GM12878 (cell line): Measurements from ENCODE around the gene SP2. TPM values are rescaled to one million over a fixed set of nuclear protein-coding genes. Genes with fewer than 3 reads are reported as not detected.

Source experiments
- ATAC-seq: fragments of 200-7000 bp; cut with Tn5 transposase; 3 replicates; pipeline ENCODE4 v1.9.1; 2020; ENCODE audit warnings: mild to moderate bottlenecking, moderate library complexity
- BruUV-seq: library from RNA; stranded (reverse); fragments of 400-500 nt; replicated peaks from 2 replicates; lab custom pipeline; 2021; lab: Mats Ljungman, UMichigan
- CTCF ChIA-PET: fragments of 300-600 bp; sonication (Branson Sonifier 250); formaldehyde crosslinking; extraction: SDS; loops from one replicate; lab custom pipeline; 2021; ENCODE audit warnings: inconsistent platforms; lab: Yijun Ruan, JAX
- POLR2A ChIA-PET: fragments of 350-600 bp; formaldehyde crosslinking; extraction: SDS; loops from one replicate; lab custom pipeline; 2021; ENCODE audit warnings: inconsistent platforms; lab: Charles Lee
- RAD21 ChIA-PET: fragments of 300-600 bp; sonication (Branson Sonifier 250); formaldehyde crosslinking; loops from one replicate; lab custom pipeline; 2023; ENCODE audit warnings: antibody characterized with exemption; ENCODE audit not compliant: unreplicated experiment; lab: Charles Lee
- SMC1A ChIA-PET: fragments of 300-600 bp; sonication (Branson Sonifier 250); formaldehyde crosslinking; loops from one replicate; lab custom pipeline; 2023; ENCODE audit not compliant: unreplicated experiment, uncharacterized antibody; lab: Charles Lee
- DNase-seq: peaks from one replicate; pipeline ENCODE4 v3.0.0-alpha.2; 2011; ENCODE audit warnings: low read depth, low spot score
- FAIRE-seq: peaks from 3 replicates; lab custom pipeline; 2011; peaks lifted over from hg19 to GRCh38; lab: Jason Lieb, UNC
- H2AFZ ChIP-seq: 2 replicates; pipeline ENCODE4 v1.6.0; 2011; ENCODE audit warnings: low read depth, low read length, control low read depth; ENCODE audit not compliant: control insufficient read depth
- H3K27ac ChIP-seq: 2 replicates; pipeline ENCODE4 v1.5.1; 2011; ENCODE audit warnings: control low read depth; ENCODE audit not compliant: control insufficient read depth, insufficient read depth
- H3K27me3 ChIP-seq, 2 experiments: replicated peaks in 1 of 2; 2 replicates each; pipeline versions ENCODE4 v1.6.0 to v1.6.1; 2011; ENCODE audit warnings: low read length in 1 of 2; ENCODE audit not compliant: control insufficient read depth in 2 of 2, insufficient read depth in 2 of 2
- H3K36me3 ChIP-seq, 2 experiments: 2 replicates each; pipeline ENCODE4 v1.5.1; 2011; ENCODE audit warnings: low read length in 1 of 2; ENCODE audit not compliant: control insufficient read depth in 2 of 2, insufficient read depth in 2 of 2
- H3K4me1 ChIP-seq: 2 replicates; pipeline ENCODE4 v1.6.1; 2011; ENCODE audit warnings: mild to moderate bottlenecking, low read length, moderate library complexity, mixed read lengths; ENCODE audit not compliant: control insufficient read depth, insufficient read depth
- H3K4me2 ChIP-seq: 2 replicates; pipeline ENCODE4 v1.6.0; 2011; ENCODE audit warnings: control low read depth; ENCODE audit not compliant: control insufficient read depth, insufficient read depth
- H3K4me3 ChIP-seq: fragments of 200-600 bp; sonication (generic); 2 replicates; pipeline ENCODE4 v1.5.1; 2016
- H3K79me2 ChIP-seq: 2 replicates; pipeline ENCODE4 v1.6.0; 2011; ENCODE audit warnings: low read length; ENCODE audit not compliant: control insufficient read depth, insufficient read depth
- H3K9ac ChIP-seq: 2 replicates; pipeline ENCODE4 v1.8.0; 2011; ENCODE audit warnings: low read length, control low read depth, mixed read lengths; ENCODE audit not compliant: control insufficient read depth, insufficient read depth
- H3K9me3 ChIP-seq: replicated peaks from 3 replicates; pipeline ENCODE4 v1.5.1; 2011; ENCODE audit warnings: mild to moderate bottlenecking, low read length; ENCODE audit not compliant: control insufficient read depth, insufficient read depth
- H4K20me1 ChIP-seq: 2 replicates; pipeline ENCODE4 v1.6.0; 2011; ENCODE audit not compliant: control insufficient read depth, insufficient read depth
- ATF3 ChIP-seq: IDR thresholded peaks from 2 replicates; pipeline ENCODE4 v1.6.1; 2011; ENCODE audit warnings: low read depth, mild to moderate bottlenecking, low read length, moderate library complexity, borderline replicate concordance; ENCODE audit errors: extremely low read depth
- BACH1 ChIP-seq: fragments of 450-650 bp; IDR thresholded peaks from 2 replicates; pipeline ENCODE4 v1.6.1; 2017; ENCODE audit warnings: mild to moderate bottlenecking, borderline replicate concordance
- BCL11A ChIP-seq: IDR thresholded peaks from 2 replicates; pipeline ENCODE4 v1.6.1; 2011; ENCODE audit warnings: low read depth, low read length
- CBX5 ChIP-seq: sonication (generic); IDR thresholded peaks from 2 replicates; pipeline ENCODE4 v1.6.1; 2016; ENCODE audit warnings: low read depth, moderate library complexity, mild to moderate bottlenecking, inconsistent platforms
- CHD1 ChIP-seq: IDR thresholded peaks from 2 replicates; pipeline ENCODE4 v1.6.1; 2012; ENCODE audit warnings: low read depth, low read length, improper control_type of control experiment
- CHD2 ChIP-seq: IDR thresholded peaks from 2 replicates; pipeline ENCODE4 v1.6.1; 2011; ENCODE audit warnings: low read depth, low read length, improper control_type of control experiment, borderline replicate concordance
- IKZF2 ChIP-seq, 2 experiments: fragments of 450-650 bp; IDR thresholded peaks; 2 replicates each; pipeline ENCODE4 v1.6.1; 2017; ENCODE audit warnings: mild to moderate bottlenecking in 2 of 2, moderate library complexity in 2 of 2
- KDM1A ChIP-seq: fragments of 200-600 bp; sonication (generic); IDR thresholded peaks from 2 replicates; pipeline ENCODE4 v1.6.1; 2016; ENCODE audit warnings: borderline replicate concordance
- NFYB ChIP-seq: IDR thresholded peaks from 2 replicates; pipeline ENCODE4 v1.6.1; 2011; ENCODE audit warnings: low read depth, mild to moderate bottlenecking, low read length, improper control_type of control experiment, moderate library complexity; ENCODE audit not compliant: insufficient read depth
- PML ChIP-seq: IDR thresholded peaks from 2 replicates; pipeline ENCODE4 v1.6.1; 2012; ENCODE audit warnings: low read length, inconsistent platforms
- POLR2A ChIP-seq: IDR thresholded peaks from 2 replicates; pipeline ENCODE4 v1.6.1; 2011; ENCODE audit warnings: low read depth, mild to moderate bottlenecking, low read length
- RBBP5 ChIP-seq: fragments of 200-600 bp; sonication (generic); conservative IDR thresholded peaks from 2 replicates; pipeline ENCODE4 v1.6.1; 2016
- RCOR1 ChIP-seq: conservative IDR thresholded peaks from 2 replicates; pipeline ENCODE4 v1.6.1; 2012; ENCODE audit warnings: low read depth, low read length, improper control_type of control experiment
- SMARCA5 ChIP-seq: fragments of 450-650 bp; IDR thresholded peaks from 2 replicates; pipeline ENCODE4 v1.6.1; 2017; ENCODE audit warnings: mild to moderate bottlenecking
- ZNF24 ChIP-seq: fragments of 450-650 bp; IDR thresholded peaks from 2 replicates; pipeline ENCODE4 v1.6.1; 2017; ENCODE audit warnings: antibody characterized with exemption, mild to moderate bottlenecking
- WGBS: methylation state at CpG from one replicate; pipeline ENCODE4 v1.1.6; 2016; ENCODE audit warnings: low lambda C conversion rate; ENCODE audit not compliant: insufficient replicate concordance, insufficient coverage; ENCODE audit errors: missing lambda C conversion rate; 5-methylcytosine and 5-hydroxymethylcytosine counted together
- in situ Hi-C: fragments of 300-500 bp; cut with MboI; formaldehyde crosslinking; loops from 9 replicates; pipeline ENCODE4 v1.14.3; 2018; ENCODE audit warnings: mixed read lengths
- intact Hi-C: fragments of 100-400 bp; cut with micrococcal nuclease; formaldehyde crosslinking; loops from one replicate; pipeline ENCODE4 v1.14.2; 2022; ENCODE audit not compliant: unreplicated experiment
- polyA plus RNA-seq, 11 experiments: library from polyadenylated mRNA; depleted of rRNA in 4 of 11; unstranded in 6 of 11; stranded (reverse) in 5 of 11; fragments of >200 nt; fragmentation: Nextera tagmentation in 4 of 11; fragmentation: Illumina TruSeq in 1 of 11; extraction: Ambion mirVana in 4 of 11; extraction: Trizol in 1 of 11; gene quantifications; 1 replicate in 1 of 11; 2 replicates in 10 of 11; pipeline versions ENCODE4 v1.2.1 to v1.2.3, GENCODE V29; 2011 to 2016; ENCODE audit warnings: inconsistent platforms in 2 of 11, missing spikeins in 2 of 11, low read depth in 1 of 11
- total RNA-seq, 4 experiments: library from RNA; depleted of rRNA in 3 of 4; stranded (reverse); fragments of >200 nt in 3 of 4; fragmentation: Illumina TruSeq in 1 of 4; extraction: Trizol in 1 of 4; gene quantifications; 2 replicates each; pipeline versions ENCODE4 v1.2.1 to v1.2.3, GENCODE V29; 2013 to 2021
- TF ChIP-seq, protein P1 (sequence below): IDR thresholded peaks from 2 replicates; pipeline ENCODE4 v1.6.1; 2011; ENCODE audit warnings: mild to moderate bottlenecking, low read depth, low read length, moderate library complexity; ENCODE audit not compliant: insufficient replicate concordance
- TF ChIP-seq, protein P2 (sequence below): fragments of 450-650 bp; IDR thresholded peaks from 2 replicates; pipeline ENCODE4 v1.6.1; 2018; ENCODE audit warnings: mild to moderate bottlenecking, low read depth, moderate library complexity; ENCODE audit not compliant: partially characterized antibody
- TF ChIP-seq, protein P3 (sequence below): fragments of 450-650 bp; IDR thresholded peaks from 2 replicates; pipeline ENCODE4 v1.6.1; 2014; ENCODE audit warnings: mild to moderate bottlenecking

SP2 gene
- total and polyA plus RNA-seq, 10 of the 15 experiments (the other 5 are each of a cell fraction or from before 2014, with no cell fraction given): 1.2 to 19.1 (median 4.8) TPM

GRCh38 chr17:47962901-47963300, 66.9 kb downstream of the SP2 start (continued):
- TF ChIP-seq CHD2: no peak
- TF ChIP-seq, protein P1, sequence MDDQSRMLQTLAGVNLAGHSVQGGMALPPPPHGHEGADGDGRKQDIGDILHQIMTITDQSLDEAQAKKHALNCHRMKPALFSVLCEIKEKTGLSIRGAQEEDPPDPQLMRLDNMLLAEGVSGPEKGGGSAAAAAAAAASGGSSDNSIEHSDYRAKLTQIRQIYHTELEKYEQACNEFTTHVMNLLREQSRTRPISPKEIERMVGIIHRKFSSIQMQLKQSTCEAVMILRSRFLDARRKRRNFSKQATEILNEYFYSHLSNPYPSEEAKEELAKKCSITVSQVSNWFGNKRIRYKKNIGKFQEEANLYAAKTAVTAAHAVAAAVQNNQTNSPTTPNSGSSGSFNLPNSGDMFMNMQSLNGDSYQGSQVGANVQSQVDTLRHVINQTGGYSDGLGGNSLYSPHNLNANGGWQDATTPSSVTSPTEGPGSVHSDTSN: no peak
- no peak for TF ChIP-seq ZNF24
- TF ChIP-seq BCL11A: no peak
- TF ChIP-seq, all 136 proteins: peak for 0

- BruUV-seq: no TSS peak
- no peak for ATAC-seq
- RAD21 ChIA-PET: interaction anchor here (1.7 kb wide), 1 partner anchor 54 kb away, joined by 4 read pairs; no protein-coding TSS in a partner anchor
- Histone ChIP-seq H2AFZ (no peak overlapping the region), H3K9me3 (no peaks in the 10 kb centered on the region), H3K27me3 (no peaks in the 10 kb centered on the region), H3K4me1 (no peaks in the 10 kb centered on the region), H3K9ac (no peak overlapping the region), H3K36me3 (no peaks in the 10 kb centered on the region), H3K79me2 (no peaks in the 10 kb centered on the region), H3K4me3 (no peak overlapping the region), H3K4me2 (no peak overlapping the region), H3K27ac (no peak overlapping the region), H4K20me1 (no peaks in the 10 kb centered on the region)
- in situ Hi-C loops: no loop called here
- intact Hi-C loops: no loop called here
- 82% methylated on average over 5 of the region's 5 CpGs for WGBS
- POLR2A ChIA-PET: no interaction called here
- no peak for FAIRE-seq
- CTCF ChIA-PET: interaction anchor here (1.2 to 14.3 kb wide), 2 partner anchors 19 to 53 kb away, joined by 4 to 463 read pairs; partner anchors contain the start of gene PNPO
- no peak for DNase-seq
- SMC1A ChIA-PET: interaction anchor here (0.9 to 1.6 kb wide), 2 partner anchors 15 kb away, joined by 3 to 7 read pairs; no protein-coding TSS in a partner anchor
- TF ChIP-seq, protein P1: no peak
- TF ChIP-seq CHD1: no peak
- TF ChIP-seq NFYB: no peak
- no peak for TF ChIP-seq SMARCA5
- TF ChIP-seq CBX5: no peak
- TF ChIP-seq POLR2A: no peak
- TF ChIP-seq, protein P2, sequence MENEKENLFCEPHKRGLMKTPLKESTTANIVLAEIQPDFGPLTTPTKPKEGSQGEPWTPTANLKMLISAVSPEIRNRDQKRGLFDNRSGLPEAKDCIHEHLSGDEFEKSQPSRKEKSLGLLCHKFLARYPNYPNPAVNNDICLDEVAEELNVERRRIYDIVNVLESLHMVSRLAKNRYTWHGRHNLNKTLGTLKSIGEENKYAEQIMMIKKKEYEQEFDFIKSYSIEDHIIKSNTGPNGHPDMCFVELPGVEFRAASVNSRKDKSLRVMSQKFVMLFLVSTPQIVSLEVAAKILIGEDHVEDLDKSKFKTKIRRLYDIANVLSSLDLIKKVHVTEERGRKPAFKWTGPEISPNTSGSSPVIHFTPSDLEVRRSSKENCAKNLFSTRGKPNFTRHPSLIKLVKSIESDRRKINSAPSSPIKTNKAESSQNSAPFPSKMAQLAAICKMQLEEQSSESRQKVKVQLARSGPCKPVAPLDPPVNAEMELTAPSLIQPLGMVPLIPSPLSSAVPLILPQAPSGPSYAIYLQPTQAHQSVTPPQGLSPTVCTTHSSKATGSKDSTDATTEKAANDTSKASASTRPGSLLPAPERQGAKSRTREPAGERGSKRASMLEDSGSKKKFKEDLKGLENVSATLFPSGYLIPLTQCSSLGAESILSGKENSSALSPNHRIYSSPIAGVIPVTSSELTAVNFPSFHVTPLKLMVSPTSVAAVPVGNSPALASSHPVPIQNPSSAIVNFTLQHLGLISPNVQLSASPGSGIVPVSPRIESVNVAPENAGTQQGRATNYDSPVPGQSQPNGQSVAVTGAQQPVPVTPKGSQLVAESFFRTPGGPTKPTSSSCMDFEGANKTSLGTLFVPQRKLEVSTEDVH: no peak
- no peak for TF ChIP-seq IKZF2 (IDR thresholded peaks at IDR 0.05)
- TF ChIP-seq ATF3: no peak
- TF ChIP-seq RCOR1: no peak
- TF ChIP-seq KDM1A: no peak
- TF ChIP-seq, protein P3, sequence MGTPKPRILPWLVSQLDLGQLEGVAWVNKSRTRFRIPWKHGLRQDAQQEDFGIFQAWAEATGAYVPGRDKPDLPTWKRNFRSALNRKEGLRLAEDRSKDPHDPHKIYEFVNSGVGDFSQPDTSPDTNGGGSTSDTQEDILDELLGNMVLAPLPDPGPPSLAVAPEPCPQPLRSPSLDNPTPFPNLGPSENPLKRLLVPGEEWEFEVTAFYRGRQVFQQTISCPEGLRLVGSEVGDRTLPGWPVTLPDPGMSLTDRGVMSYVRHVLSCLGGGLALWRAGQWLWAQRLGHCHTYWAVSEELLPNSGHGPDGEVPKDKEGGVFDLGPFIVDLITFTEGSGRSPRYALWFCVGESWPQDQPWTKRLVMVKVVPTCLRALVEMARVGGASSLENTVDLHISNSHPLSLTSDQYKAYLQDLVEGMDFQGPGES: no peak
- no peak for TF ChIP-seq BACH1
- TF ChIP-seq PML: no peak
- TF ChIP-seq RBBP5: no peak
- TF ChIP-seq, all 136 proteins: peak for 0
These were observed 68.8 kb downstream of the SP2 start for GRCh38 chr17:47964856-47965255.
